ENCODE data around the gene IGFBP6.

DNA sequence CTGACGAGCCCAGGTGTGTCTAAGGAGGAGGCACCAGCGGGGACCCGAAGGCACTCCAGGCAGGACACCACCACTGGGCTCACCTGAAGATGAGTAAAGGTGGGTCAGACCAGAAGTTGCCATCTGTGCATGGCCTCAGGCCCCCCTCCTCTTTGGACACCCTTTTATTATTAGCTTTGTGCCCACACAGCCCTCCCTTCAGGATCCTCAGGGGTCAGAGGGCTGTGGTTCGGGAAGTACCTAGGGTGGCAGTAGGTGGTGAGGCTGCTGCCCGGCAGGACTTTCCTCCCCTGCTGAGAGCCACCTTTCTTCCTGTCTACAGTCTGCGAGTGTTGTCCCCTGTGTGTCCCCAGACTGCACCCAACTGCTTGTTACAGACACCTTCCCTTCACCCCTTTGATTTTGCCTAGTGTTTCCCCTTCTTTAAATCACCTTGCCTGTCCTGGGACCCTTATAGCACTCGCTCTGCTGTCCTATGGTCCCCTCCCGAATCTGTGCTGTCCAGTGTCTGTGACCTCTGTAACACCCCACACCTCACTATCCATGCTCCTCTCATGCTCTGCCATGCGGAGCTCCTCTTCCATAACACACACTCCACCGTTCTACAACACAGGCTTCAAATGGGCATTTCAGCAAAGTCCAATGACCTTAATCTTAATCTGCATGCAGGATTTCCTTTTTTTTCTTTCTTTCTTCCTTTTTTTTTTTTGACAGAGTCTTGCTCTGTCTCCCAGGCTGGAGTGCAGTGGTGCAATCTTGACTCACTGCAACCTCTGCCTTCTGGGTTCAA lies 31.5 kb downstream of the IGFBP6 start:
- no peak for TF ChIP-seq EZH2 (IDR thresholded peaks at IDR 0.05; ENCODE audit: borderline replicate concordance, insufficient read depth, low read depth, low read length, poor library complexity, severe bottlenecking)
- TF ChIP-seq, protein P1, sequence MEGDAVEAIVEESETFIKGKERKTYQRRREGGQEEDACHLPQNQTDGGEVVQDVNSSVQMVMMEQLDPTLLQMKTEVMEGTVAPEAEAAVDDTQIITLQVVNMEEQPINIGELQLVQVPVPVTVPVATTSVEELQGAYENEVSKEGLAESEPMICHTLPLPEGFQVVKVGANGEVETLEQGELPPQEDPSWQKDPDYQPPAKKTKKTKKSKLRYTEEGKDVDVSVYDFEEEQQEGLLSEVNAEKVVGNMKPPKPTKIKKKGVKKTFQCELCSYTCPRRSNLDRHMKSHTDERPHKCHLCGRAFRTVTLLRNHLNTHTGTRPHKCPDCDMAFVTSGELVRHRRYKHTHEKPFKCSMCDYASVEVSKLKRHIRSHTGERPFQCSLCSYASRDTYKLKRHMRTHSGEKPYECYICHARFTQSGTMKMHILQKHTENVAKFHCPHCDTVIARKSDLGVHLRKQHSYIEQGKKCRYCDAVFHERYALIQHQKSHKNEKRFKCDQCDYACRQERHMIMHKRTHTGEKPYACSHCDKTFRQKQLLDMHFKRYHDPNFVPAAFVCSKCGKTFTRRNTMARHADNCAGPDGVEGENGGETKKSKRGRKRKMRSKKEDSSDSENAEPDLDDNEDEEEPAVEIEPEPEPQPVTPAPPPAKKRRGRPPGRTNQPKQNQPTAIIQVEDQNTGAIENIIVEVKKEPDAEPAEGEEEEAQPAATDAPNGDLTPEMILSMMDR (IDR thresholded peaks at IDR 0.05) = no peak

All from B cell (primary cell).